Measurements from ENCODE around the gene NRXN2. TPM values are rescaled to one million over a fixed set of nuclear protein-coding genes. Genes with fewer than 3 reads are reported as not detected.

Gene NRXN2
- total RNA-seq, 2 donors from 2014 or later: 0.85 to 1.4 TPM

DNA sequence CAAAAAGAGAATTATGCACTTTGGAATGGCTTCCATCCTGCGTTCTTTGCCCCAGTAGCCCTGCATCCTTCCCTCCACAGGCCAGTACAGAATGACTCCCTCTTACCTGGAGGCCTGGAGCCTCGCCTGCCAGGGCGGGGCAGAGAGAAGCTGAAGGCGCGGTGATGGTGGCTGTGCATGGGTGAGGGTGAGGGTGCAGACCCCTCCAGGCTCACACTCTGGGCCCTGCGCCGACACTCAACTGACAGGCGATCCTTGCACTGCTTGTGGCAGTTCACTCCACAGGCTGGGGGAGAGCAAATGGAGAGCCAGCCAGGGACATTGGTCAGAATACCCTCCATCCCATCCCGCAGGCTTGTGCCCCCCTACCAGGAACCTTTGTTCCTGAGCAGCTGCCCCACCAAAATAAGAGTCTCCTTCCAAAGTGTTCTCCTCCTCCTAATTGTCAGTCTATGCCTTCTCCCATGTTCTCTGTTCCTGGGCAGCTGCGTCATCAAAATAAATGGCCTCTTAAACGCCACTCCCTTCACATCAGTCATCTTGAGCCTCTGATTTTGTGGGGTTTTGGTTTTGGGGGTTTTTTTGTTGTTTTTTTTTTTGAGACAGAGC, 5.9 kb upstream of the NRXN2 start:
- Histone ChIP-seq H3K4me3 (no peak overlapping the region), H3K36me3 (no peaks in the 10 kb centered on the region), H3K27ac (no peak overlapping the region), H3K9me3 (no peaks in the 10 kb centered on the region), H3K4me1 (peaks cover 0 to under 1% of the 10 kb centered on the region in 2 donors), H3K27me3 (no peaks in the 10 kb centered on the region)
- TF ChIP-seq, protein P1, sequence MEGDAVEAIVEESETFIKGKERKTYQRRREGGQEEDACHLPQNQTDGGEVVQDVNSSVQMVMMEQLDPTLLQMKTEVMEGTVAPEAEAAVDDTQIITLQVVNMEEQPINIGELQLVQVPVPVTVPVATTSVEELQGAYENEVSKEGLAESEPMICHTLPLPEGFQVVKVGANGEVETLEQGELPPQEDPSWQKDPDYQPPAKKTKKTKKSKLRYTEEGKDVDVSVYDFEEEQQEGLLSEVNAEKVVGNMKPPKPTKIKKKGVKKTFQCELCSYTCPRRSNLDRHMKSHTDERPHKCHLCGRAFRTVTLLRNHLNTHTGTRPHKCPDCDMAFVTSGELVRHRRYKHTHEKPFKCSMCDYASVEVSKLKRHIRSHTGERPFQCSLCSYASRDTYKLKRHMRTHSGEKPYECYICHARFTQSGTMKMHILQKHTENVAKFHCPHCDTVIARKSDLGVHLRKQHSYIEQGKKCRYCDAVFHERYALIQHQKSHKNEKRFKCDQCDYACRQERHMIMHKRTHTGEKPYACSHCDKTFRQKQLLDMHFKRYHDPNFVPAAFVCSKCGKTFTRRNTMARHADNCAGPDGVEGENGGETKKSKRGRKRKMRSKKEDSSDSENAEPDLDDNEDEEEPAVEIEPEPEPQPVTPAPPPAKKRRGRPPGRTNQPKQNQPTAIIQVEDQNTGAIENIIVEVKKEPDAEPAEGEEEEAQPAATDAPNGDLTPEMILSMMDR (IDR thresholded peaks at IDR 0.05): no peak
- DNase-seq (ENCODE audit: low spot score): no peak

DNA sequence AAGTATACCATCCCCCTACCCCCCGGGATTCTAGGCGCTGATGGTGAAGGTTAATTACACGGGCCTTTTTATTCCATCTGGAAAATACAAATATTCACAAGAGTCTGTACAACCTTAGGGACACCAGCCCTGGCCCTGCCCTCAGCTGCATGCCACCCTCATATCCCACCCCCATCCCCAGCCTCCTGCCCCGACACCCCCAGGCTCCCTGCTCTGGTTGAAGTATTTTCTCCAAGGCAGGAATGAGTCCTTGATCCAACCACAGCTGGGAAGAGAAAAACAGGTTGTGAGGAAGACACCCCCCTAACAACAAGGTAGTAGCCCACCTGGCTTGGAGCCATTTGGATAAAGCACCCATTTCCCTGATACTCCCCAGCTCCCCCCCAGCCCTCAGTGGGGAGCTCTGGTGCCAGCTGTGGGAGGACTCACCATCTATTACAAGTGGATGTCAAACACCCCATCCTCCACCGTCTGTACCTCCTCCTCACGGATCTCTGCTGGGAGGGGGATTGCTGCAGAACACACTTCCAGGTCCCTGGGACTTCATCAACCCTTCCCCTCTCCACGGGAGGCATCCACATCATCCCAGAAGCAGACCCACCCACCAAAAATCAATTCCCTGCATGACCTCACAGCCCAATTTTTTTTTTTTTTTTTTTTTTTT, 4.0 kb upstream of the NRXN2 start:
- Histone ChIP-seq H3K27me3 (peaks cover 0 to under 1% of the 10 kb centered on the region in 2 donors), H3K36me3 (no peaks in the 10 kb centered on the region), H3K4me3 (no peak overlapping the region), H3K4me1 (peaks cover 0 to 8% of the 10 kb centered on the region in 2 donors), H3K9me3 (no peaks in the 10 kb centered on the region), H3K27ac (no peak overlapping the region)
- no peak for DNase-seq (ENCODE audit: low spot score)
- TF ChIP-seq, protein P1 (IDR thresholded peaks at IDR 0.05): no peak

DNA sequence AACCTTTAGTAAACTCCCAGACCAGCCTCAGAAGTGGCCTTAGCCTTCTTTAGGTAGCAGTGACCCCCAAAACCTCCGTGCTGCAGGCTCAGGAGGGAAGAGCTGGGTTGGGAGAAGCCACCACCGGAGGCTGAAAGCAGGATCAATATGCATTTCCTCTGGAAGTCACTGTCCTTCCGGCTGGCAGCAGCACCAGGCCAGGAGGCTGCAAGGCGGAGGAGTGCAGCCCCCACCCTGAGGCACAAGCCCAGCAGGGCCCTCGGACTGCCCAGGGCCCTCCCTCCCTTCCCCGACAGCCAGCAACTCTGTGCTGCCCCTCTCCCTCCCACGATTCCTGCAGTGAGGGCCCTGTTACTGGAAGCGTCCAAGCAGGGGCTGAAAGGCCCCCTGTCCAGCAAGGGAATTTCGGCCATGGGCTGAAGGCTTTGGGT, 3.2 kb upstream of the NRXN2 start:
- no peaks in the 10 kb centered on the region for H3K9me3 ChIP-seq
- H3K27ac ChIP-seq: no peak overlapping the region
- no peak for DNase-seq (ENCODE audit: low spot score)
- H3K4me1 ChIP-seq: peaks cover 0 to 8% of the 10 kb centered on the region in 2 donors
- no peak overlapping the region for H3K4me3 ChIP-seq
- no peaks in the 10 kb centered on the region for H3K36me3 ChIP-seq
- peaks cover 0 to 3% of the 10 kb centered on the region in 2 donors for H3K27me3 ChIP-seq
- TF ChIP-seq, protein P1 (IDR thresholded peaks at IDR 0.05): no peak

DNA sequence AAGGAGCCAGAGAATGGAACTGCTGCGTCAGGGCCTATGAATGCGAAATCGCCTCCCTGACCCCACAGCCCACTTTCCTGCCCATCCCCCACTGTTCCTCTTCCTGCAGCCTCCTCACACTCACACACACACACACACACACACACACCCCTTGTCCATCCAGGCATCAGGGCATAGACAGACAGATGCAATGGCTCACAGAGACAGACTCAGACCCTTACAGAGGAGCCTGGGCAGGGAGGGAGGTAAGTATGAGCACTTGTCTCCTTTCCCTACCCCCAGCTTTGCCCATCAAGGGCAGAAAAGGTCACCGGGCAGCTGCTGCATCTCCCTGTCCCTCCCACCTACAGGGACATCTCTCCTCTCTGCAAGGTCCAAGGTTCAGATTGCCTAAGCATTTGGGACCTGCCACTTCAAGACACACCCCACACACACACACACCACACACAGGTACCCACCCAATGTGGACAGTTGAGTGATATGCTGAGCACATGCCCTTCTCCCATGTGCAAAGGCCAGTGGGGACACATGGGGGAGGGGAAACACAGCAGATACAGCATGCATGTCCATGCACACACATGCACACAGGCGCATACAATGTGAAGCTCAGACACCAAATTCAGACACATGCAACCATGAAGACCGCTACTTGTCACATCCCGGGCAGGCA, 2.0 kb upstream of the NRXN2 start:
- TF ChIP-seq, protein P1 (IDR thresholded peaks at IDR 0.05): no peak
- Histone ChIP-seq H3K27ac (no peak overlapping the region), H3K27me3 (peaks cover 0 to 3% of the 10 kb centered on the region in 2 donors), H3K4me3 (no peak overlapping the region), H3K9me3 (no peaks in the 10 kb centered on the region), H3K36me3 (no peaks in the 10 kb centered on the region), H3K4me1 (peaks cover 0 to 8% of the 10 kb centered on the region in 2 donors)
- DNase-seq (ENCODE audit: low spot score): no peak

DNA sequence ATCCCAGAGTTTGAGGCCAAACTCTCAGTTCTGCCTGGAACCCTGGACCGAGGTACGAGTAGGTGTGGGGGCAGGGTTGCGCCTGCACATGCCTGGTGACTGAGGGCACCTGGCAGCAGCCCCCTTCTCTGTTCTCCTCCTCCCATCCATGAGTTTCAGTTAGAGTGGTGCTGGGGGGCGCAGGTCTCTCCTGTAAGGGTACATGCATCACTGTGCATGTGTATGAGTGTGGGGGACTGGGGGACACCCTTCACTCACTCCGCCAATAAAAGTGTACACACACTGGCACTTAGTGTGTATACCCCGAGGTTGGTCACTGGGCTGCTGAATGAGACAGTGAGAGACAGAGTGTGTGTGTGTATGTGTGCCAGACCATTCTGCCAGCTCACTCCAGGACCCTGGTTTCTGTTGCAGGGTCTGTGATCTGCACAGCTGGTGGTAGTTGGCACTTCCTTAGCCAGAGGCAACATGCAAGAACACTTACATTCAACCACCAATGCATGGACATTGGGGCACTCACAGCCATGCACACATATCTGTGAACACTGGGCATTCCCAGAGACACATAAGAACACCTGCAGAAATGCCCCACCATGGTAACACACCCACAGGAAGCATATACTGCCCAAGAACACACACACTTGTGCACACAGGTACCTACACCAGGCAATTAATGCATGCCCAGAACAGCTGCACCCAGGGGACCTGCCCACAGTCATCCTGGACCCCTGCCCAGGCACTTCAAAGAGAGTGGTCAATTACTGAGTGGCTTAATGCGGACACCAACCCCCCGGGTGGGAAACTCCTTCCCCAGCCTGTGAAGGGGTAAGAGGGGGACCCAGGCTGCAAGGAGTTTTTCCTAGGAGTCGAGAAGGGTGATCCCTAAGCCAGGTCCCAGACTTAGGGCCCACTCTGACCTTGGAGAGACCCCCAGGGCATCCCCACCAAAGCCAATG, 1.2 kb upstream of the NRXN2 start:
- Histone ChIP-seq H3K36me3 (no peaks in the 10 kb centered on the region), H3K9me3 (no peaks in the 10 kb centered on the region), H3K4me3 (no peak overlapping the region), H3K27ac (no peak overlapping the region), H3K27me3 (peaks cover 0 to 3% of the 10 kb centered on the region in 2 donors), H3K4me1 (peaks cover 0 to 8% of the 10 kb centered on the region in 2 donors)
- TF ChIP-seq, protein P1 (IDR thresholded peaks at IDR 0.05): no peak
- DNase-seq (ENCODE audit: low spot score): no peak

Data from right atrium auricular region (tissue), 2 donors.